Activated CD4-positive, CD25-positive, alpha-beta regulatory T cell treated with anti-CD3 and anti-CD28 coated beads, Interleukin-2, amount 50 U/mL, for 72 hours (primary cell): Measurements from ENCODE around the gene HSFY1.
"Not testable (repeated sequence)": the region's sequence is repeated elsewhere in the genome, so short reads cannot be mapped to it uniquely, and the experiment has no call there.

Source experiments
- DNase-seq: peaks from one replicate; pipeline ENCODE4 v3.0.0; 2021

The HSFY1 gene

GRCh38 chrY:18546420-18546819 is at the start of gene HSFY1:
Gene HSFY1 (plus strand): TSS chrY:18546720. CDS start chrY:18546788, 68 bp downstream.
- DNase-seq = not testable (repeated sequence)

- DNase-seq = not testable (repeated sequence)
Measured at GRCh38 chrY:18504266-18504665, 42.3 kb upstream of the HSFY1 start.

- not testable (repeated sequence) for DNase-seq
Measured at GRCh38 chrY:18530995-18531655, 15.4 kb upstream of the HSFY1 start.

- DNase-seq = not testable (repeated sequence)
Measured at GRCh38 chrY:18538952-18539351, 7.6 kb upstream of the HSFY1 start.

GRCh38 chrY:18553132-18553531 is 6.6 kb downstream of the HSFY1 start:
- not testable (repeated sequence) for DNase-seq

GRCh38 chrY:18565915-18566314 is 19.4 kb downstream of the HSFY1 start:
- DNase-seq = not testable (repeated sequence)
